Right kidney (tissue), 1 donor: Measurements from ENCODE around the gene DDAH1.

Experiments used
- DNase-seq: peaks from one replicate; pipeline ENCODE4 v3.0.0-alpha.2; 2016

DDAH1 gene

GRCh38 chr1:85328713-85329397 is 136.1 kb downstream of the DDAH1 start:
- no peak for DNase-seq

GRCh38 chr1:85327759-85328158 is 137.2 kb downstream of the DDAH1 start:
- DNase-seq = no peak

DNA sequence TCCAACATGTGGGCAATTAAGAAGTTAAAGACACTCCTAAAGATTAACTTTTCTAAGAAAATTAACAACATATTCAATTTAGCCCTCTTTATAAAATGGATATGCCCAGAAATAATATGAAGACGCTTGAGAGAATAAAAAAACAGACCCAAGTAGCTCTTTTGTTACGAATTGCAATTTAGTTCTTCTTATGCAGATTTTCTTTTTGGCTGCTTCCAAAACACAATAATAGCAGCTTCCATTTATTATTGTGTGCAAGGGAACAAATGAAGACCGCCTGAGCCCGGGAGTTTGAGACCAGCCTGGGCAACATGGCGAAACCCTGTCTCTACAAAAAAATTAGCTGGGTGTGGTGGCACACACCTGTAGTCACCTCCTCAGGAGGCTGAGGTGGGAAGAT is 138.1 kb downstream of the DDAH1 start:
- no peak for DNase-seq

- no peak for DNase-seq
These were observed 138.6 kb downstream of the DDAH1 start for GRCh38 chr1:85326336-85326735.

- DNase-seq = no peak
These were observed 139.0 kb downstream of the DDAH1 start for GRCh38 chr1:85325920-85326319.

- DNase-seq = no peak
These were observed 141.2 kb downstream of the DDAH1 start for GRCh38 chr1:85323770-85324169.

DNA sequence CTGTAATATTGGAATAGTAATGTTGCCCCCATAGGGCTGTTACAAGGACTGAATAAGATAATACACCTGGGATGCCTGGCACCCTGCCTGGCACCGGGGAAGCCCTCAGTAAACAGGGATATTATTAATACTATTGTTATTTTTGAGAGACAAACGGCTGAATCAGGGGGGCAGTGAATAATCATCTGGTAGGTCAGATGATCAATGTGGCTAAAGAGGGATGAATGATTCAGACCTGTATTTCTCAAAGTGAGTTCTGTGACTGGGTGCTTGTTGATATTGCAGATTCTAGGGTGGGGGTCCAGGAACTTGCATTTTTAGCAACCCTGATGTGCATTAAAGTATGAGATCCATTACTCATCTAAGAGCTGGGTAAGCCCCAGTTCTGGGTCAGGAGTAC is 142.3 kb downstream of the DDAH1 start:
- no peak for DNase-seq

DNA sequence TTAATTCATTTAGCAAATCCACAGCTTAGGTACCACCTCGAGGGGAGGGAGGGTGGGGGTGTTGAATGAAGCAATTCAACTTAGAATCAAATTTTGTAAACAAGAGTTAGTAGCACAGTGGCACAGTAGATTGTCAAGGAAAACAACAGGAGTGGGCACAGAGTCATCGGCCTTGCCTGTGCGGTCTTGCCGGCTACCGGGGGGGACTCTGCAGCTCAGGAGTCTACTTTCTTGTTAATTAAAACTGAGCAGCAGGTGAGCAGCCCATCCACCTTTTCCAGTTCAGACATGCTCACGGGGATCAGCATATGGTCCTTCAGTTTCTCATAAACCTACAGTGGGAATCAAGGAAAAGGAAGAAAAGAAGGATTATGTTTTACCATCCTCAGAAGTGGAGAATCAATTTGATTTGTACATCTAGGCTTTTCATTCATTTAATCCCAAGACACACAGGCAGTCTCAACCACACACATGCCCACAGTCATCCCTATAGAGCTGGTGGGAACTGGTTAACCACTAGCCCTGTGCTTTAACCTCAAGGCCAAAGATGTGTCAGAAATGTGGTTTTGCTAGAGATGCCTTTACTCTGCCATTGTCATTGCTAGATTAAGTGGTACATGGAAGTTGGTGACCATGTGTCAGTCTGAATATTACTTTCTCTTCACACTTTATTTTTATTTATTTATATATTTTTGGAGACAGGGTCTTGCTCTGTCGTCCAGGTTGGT is 143.6 kb downstream of the DDAH1 start:
- DNase-seq = no peak

- no peak for DNase-seq
These were observed 144.4 kb downstream of the DDAH1 start for GRCh38 chr1:85320371-85321131.

DNA sequence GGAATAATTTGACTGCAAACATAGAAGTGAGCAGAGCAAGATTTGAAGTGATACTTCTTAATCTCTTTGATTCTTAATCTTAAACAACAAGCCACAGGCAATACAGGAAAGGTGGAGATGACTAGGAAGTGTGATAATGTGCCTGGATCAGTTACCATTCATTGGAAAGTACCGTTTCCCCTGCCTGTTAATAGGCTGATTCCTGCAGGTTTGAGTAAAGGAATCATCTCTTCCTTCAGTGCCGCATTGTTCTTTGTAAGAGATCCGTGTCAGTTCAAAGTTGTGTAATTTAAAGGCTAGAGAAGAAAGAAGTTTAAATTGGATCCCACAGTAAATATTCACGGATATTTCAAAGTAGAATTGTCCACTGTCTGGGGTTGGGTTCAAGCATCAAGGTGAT is 145.0 kb downstream of the DDAH1 start:
- DNase-seq = no peak

DNA sequence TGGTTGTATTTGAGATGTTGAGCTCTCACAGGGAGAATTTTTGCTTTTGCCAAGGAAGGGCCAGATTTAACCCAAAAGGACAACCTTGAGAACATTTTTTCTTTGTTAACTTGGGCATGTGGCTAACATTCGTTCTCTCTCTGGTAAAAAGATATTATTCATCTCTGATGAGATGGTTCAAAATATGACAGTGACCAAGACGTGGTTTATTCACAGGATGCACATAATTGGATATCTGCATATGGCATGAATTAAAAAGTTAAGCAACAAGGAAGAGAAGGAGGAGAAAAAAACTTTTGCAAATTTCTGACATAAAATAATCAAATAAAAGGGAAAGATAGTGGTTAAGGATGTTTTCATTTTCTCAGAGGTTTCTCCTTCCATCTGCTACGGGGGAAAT is 145.5 kb downstream of the DDAH1 start:
- DNase-seq = no peak

DNA sequence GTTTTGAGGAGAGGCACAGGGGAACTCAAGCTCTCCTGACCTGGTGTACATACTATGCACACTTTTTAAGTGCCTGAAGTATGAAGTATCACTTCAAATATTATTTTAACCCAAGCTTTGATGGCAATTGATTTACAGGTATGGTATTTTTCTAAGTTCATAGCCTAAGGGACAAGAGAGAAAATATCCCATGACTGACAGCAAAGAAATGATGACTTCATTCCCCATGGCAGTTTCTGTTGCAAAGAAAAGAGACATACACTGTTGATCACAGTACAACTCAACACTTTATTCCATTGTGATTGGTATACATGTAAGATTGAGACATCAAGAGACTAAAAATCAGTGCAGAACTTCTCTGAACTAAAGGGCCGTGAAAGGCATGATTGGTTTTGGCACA is 146.7 kb downstream of the DDAH1 start:
- no peak for DNase-seq

DNA sequence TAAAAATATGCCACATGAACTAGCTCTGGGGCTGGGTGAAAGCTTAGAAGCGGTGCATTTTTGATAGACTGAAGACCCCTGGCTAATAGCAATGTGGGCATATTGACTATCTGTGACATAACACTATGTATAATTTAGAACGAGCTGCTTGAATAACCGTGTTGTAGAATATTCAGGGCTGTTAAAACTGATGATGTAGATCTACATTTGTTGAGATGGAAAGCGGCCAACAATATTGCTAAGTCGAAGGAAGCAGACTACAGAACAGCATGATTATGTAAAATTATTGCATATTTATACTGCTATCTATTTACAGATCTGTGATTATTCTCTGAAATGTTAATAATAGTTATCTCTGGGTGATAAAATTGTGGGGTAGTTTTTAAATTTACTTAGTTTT is 147.4 kb downstream of the DDAH1 start:
- no peak for DNase-seq

DNA sequence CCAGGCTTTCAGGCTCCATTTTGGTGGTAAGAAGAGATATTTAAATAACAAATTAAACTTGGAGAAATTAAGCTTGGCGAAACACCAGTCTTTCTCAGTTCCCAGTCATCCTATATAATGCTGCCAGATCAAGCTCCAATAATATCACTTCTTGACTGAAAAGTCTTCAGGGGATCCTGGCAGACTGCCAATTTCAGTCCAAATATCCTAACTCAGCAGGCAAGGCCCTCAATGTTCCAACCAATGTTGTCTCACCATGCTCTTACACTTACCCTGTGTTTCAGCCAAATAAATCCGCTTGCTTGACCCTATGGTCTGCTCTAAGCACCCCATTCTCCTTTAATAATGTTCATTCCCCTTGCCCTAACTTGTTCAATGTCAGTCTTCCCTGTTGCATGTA is 148.6 kb downstream of the DDAH1 start:
- no peak for DNase-seq

GRCh38 chr1:85315789-85316188 is 149.2 kb downstream of the DDAH1 start:
- DNase-seq = no peak

GRCh38 chr1:85314726-85315125 is 150.2 kb downstream of the DDAH1 start:
- DNase-seq = no peak

- DNase-seq = no peak
These were observed 150.9 kb downstream of the DDAH1 start for GRCh38 chr1:85313888-85314696.

- no peak for DNase-seq
These were observed 153.1 kb downstream of the DDAH1 start for GRCh38 chr1:85311818-85312217.

GRCh38 chr1:85308833-85309350 is 156.1 kb downstream of the DDAH1 start:
- DNase-seq = no peak

DNA sequence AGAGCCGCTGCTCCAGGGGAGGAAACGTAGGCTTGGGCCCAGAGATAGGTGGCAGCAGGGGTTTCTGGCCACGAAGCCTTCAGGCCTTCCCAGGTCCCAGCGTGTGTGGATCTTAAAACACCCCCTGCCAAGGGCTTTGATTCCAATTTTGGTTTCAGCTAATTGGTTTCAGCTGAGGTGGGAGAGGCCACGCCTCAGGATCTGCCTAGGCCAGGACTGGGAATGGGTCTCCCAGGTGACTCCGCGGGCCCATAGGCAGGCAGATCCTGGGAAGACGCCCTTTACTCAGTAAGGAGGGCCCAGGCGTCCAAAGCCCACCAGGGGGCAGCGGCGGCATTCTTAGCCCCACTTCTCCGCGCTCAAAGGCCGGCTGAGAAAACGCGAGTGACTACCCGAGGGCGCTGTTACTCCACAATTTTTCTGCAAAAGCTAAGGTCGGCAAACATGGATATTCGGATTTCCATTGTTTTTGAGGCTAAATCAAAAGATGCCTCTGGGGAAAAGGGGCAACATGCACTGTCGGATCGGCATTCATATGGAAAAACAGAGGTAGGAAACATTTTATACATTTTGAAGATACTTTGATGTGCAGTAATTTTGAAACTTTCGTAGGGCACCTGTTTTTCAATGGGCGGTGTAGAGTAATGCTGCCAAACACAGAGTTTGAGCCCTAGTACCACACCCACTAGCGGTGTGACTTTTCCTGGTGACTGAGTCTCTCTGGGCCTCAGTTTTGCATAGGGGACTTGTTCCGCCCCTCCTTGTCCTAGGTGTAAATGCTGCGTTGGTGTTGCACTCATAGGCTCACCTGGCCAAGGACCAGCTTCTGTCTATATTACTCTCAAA is 156.7 kb downstream of the DDAH1 start:
- DNase-seq = peak; percentile 75

GRCh38 chr1:85306236-85306635 is 158.7 kb downstream of the DDAH1 start:
- no peak for DNase-seq
